Activated naive CD8-positive, alpha-beta T cell (primary cell): Measurements from ENCODE around the gene HDHD2.

Experiments used
- H3K27ac Mint-ChIP-seq: one replicate; pipeline ENCODE4 v1.8.0; 2021; ENCODE audit warnings: mixed read lengths
- H3K27me3 Mint-ChIP-seq: one replicate; pipeline ENCODE4 v1.8.0; 2021; ENCODE audit warnings: mixed read lengths
- H3K36me3 Mint-ChIP-seq: one replicate; pipeline ENCODE4 v1.8.0; 2021; ENCODE audit warnings: mixed read lengths
- H3K4me1 Mint-ChIP-seq: one replicate; pipeline ENCODE4 v1.8.0; 2021; ENCODE audit warnings: low read depth, mixed read lengths
- H3K4me3 Mint-ChIP-seq: one replicate; pipeline ENCODE4 v1.8.0; 2021; ENCODE audit warnings: mild to moderate bottlenecking, mixed read lengths
- H3K9me3 Mint-ChIP-seq: one replicate; pipeline ENCODE4 v1.8.0; 2021; ENCODE audit warnings: low read depth, mixed read lengths

HDHD2 gene

DNA sequence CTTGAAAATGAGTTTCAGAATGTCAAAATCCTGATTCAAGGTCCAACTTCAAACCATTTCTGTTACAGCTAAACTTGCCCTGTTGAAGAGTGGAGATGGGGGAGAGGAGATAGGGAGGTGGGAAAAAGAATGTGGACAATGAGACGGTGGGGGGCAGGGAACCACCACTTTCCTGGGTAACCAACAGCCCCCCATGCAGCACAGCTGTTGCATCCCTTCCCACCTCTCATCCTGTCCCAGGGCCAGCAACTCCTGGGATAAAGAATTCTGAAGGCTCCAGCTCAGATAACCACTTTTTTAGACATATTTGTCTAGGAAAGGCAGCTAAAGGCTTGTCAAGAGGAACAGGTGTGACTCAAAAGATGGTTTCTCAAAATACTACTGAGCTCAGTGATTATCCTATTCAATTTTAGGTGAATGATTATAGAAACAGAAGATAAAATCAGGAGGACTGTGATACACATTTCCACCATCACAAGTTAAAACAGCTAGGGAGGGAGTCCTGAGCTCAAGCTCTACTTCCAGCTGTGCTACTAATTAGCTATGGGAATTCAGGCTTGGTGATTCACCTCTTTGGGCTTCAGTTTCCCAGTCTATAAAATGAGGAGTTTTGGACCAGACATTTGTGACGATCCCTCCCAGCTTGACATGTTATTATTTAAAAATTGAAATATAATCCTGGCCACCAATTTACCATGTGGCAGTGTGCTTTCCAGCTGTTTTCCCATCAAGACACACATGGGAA lies 36.3 kb downstream of the HDHD2 start:
- Mint-ChIP-seq H3K36me3 (peaks cover 10% of the 10 kb centered on the region), H3K27me3 (no peaks in the 10 kb centered on the region), H3K4me1 (no peaks in the 10 kb centered on the region), H3K27ac (no peak overlapping the region), H3K9me3 (no peaks in the 10 kb centered on the region), H3K4me3 (no peak overlapping the region)

- Mint-ChIP-seq H3K27ac (no peak overlapping the region), H3K36me3 (peaks cover 10% of the 10 kb centered on the region), H3K27me3 (no peaks in the 10 kb centered on the region), H3K4me1 (no peaks in the 10 kb centered on the region), H3K9me3 (no peaks in the 10 kb centered on the region), H3K4me3 (no peak overlapping the region)
Measured at GRCh38 chr18:47110492-47111274, 39.6 kb downstream of the HDHD2 start.

- H3K36me3 Mint-ChIP-seq: peaks cover 10% of the 10 kb centered on the region
- H3K4me3 Mint-ChIP-seq: no peak overlapping the region
- no peak overlapping the region for H3K27ac Mint-ChIP-seq
- H3K9me3 Mint-ChIP-seq: no peaks in the 10 kb centered on the region
- H3K4me1 Mint-ChIP-seq: no peaks in the 10 kb centered on the region
- no peaks in the 10 kb centered on the region for H3K27me3 Mint-ChIP-seq
Measured at GRCh38 chr18:47109720-47110119, 40.6 kb downstream of the HDHD2 start.

- no peak overlapping the region for H3K4me3 Mint-ChIP-seq
- no peaks in the 10 kb centered on the region for H3K4me1 Mint-ChIP-seq
- H3K27ac Mint-ChIP-seq: no peak overlapping the region
- no peaks in the 10 kb centered on the region for H3K27me3 Mint-ChIP-seq
- no peaks in the 10 kb centered on the region for H3K9me3 Mint-ChIP-seq
- peaks cover 8% of the 10 kb centered on the region for H3K36me3 Mint-ChIP-seq
Measured at GRCh38 chr18:47108998-47109405, 41.3 kb downstream of the HDHD2 start.

GRCh38 chr18:47108373-47108772 lies 41.9 kb downstream of the HDHD2 start:
- peaks cover 8% of the 10 kb centered on the region for H3K36me3 Mint-ChIP-seq
- no peak overlapping the region for H3K27ac Mint-ChIP-seq
- no peaks in the 10 kb centered on the region for H3K27me3 Mint-ChIP-seq
- no peaks in the 10 kb centered on the region for H3K9me3 Mint-ChIP-seq
- no peak overlapping the region for H3K4me3 Mint-ChIP-seq
- H3K4me1 Mint-ChIP-seq: no peaks in the 10 kb centered on the region

- Mint-ChIP-seq H3K4me1 (no peaks in the 10 kb centered on the region), H3K9me3 (no peaks in the 10 kb centered on the region), H3K36me3 (peaks cover 7% of the 10 kb centered on the region), H3K27me3 (no peaks in the 10 kb centered on the region), H3K4me3 (no peak overlapping the region), H3K27ac (no peak overlapping the region)
Measured at GRCh38 chr18:47100212-47100831, 50.0 kb downstream of the HDHD2 start.

DNA sequence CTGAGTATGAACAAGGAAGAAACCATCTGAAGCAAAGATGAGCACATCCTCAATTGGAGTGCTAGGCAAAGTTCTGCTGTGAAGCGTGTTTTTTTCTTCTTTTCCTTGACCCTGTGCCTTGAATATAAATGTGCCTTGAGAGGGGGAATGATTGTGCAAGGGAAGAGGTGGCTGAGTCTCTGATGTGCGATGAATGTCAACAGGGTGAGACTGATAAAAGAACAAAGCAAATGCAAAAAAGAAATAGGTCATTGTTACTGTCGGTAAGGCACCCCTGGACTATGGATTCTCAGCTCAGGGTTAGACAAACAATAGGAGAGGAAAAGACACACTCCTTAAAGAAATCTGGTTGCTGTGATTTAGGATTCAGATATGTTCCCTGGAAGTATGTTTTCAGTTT lies 54.5 kb downstream of the HDHD2 start:
- H3K9me3 Mint-ChIP-seq: no peaks in the 10 kb centered on the region
- H3K27me3 Mint-ChIP-seq: no peaks in the 10 kb centered on the region
- H3K4me1 Mint-ChIP-seq: no peaks in the 10 kb centered on the region
- H3K4me3 Mint-ChIP-seq: no peak overlapping the region
- no peak overlapping the region for H3K27ac Mint-ChIP-seq
- peaks cover 7% of the 10 kb centered on the region for H3K36me3 Mint-ChIP-seq

- Mint-ChIP-seq H3K36me3 (peaks cover 18% of the 10 kb centered on the region), H3K4me3 (no peak overlapping the region), H3K4me1 (no peaks in the 10 kb centered on the region), H3K9me3 (no peaks in the 10 kb centered on the region), H3K27me3 (no peaks in the 10 kb centered on the region), H3K27ac (no peak overlapping the region)
Measured at GRCh38 chr18:47087676-47088075, 62.6 kb downstream of the HDHD2 start.

GRCh38 chr18:47081578-47081977 lies 68.7 kb downstream of the HDHD2 start:
- no peaks in the 10 kb centered on the region for H3K27me3 Mint-ChIP-seq
- peaks cover 9% of the 10 kb centered on the region for H3K36me3 Mint-ChIP-seq
- H3K27ac Mint-ChIP-seq: no peak overlapping the region
- H3K9me3 Mint-ChIP-seq: no peaks in the 10 kb centered on the region
- H3K4me3 Mint-ChIP-seq: no peak overlapping the region
- H3K4me1 Mint-ChIP-seq: no peaks in the 10 kb centered on the region

DNA sequence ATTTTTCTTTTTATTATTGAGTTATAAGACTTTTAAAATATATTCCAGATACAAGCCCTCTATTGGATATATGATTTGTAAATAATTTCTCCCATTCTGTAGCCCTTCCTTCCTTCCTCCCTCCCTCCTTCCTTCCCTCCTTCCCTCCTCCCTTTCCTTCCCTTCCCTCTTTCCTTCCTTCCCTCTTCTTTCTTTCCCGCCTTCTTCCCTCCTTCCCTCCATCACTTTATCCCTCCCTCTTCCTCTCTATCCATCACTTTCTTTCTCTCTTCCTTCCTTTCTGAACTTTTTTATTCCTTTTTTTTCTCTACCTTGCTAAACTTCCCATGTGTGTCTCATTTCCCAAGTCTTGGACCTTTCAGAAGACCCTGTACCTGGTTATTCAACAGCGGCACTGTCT lies 69.4 kb downstream of the HDHD2 start:
- H3K36me3 Mint-ChIP-seq: peaks cover 7% of the 10 kb centered on the region
- no peak overlapping the region for H3K4me3 Mint-ChIP-seq
- no peaks in the 10 kb centered on the region for H3K27me3 Mint-ChIP-seq
- no peaks in the 10 kb centered on the region for H3K4me1 Mint-ChIP-seq
- H3K9me3 Mint-ChIP-seq: no peaks in the 10 kb centered on the region
- no peak overlapping the region for H3K27ac Mint-ChIP-seq

DNA sequence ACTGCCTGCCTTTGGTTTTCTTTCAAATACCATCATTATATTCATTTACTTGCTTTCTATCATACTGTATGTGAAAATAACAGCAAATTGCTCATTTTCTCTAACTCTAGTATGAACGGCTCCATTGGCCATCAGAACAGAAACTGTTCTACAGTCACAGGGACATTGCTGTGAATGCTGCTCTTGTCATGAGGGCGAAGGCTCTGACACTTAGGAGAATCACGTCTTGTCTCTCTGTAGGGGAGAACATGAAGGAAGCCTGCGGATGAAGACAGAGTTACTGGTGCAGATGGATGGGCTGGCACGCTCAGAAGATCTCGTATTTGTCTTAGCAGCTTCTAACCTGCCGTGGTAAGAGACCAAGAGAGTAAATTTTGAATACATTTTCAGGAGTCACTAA lies 73.2 kb downstream of the HDHD2 start:
- Mint-ChIP-seq H3K4me1 (no peaks in the 10 kb centered on the region), H3K27ac (no peak overlapping the region), H3K4me3 (no peak overlapping the region), H3K27me3 (no peaks in the 10 kb centered on the region), H3K9me3 (no peaks in the 10 kb centered on the region), H3K36me3 (peaks cover 3% of the 10 kb centered on the region)

GRCh38 chr18:47075098-47075883 lies 75.0 kb downstream of the HDHD2 start:
- Mint-ChIP-seq H3K27me3 (peaks cover 2% of the 10 kb centered on the region), H3K4me3 (no peak overlapping the region), H3K27ac (no peak overlapping the region), H3K36me3 (peaks cover 3% of the 10 kb centered on the region), H3K4me1 (no peaks in the 10 kb centered on the region), H3K9me3 (no peaks in the 10 kb centered on the region)

GRCh38 chr18:47067648-47068047 lies 82.7 kb downstream of the HDHD2 start:
- no peak overlapping the region for H3K4me3 Mint-ChIP-seq

GRCh38 chr18:47063096-47063495 lies 87.2 kb downstream of the HDHD2 start:
- Mint-ChIP-seq H3K4me1 (no peaks in the 10 kb centered on the region), H3K4me3 (no peak overlapping the region), H3K9me3 (no peaks in the 10 kb centered on the region), H3K27me3 (no peaks in the 10 kb centered on the region), H3K36me3 (peaks cover 2% of the 10 kb centered on the region), H3K27ac (no peak overlapping the region)

More at GRCh38 chr18:47067648-47068047, 82.7 kb downstream of the HDHD2 start:
- Mint-ChIP-seq H3K27me3 (peaks cover 2% of the 10 kb centered on the region), H3K4me1 (no peaks in the 10 kb centered on the region), H3K9me3 (no peaks in the 10 kb centered on the region), H3K36me3 (no peaks in the 10 kb centered on the region), H3K27ac (no peak overlapping the region)

GRCh38 chr18:47062471-47062870 lies 87.8 kb downstream of the HDHD2 start:
- no peaks in the 10 kb centered on the region for H3K27me3 Mint-ChIP-seq
- H3K9me3 Mint-ChIP-seq: no peaks in the 10 kb centered on the region
- H3K36me3 Mint-ChIP-seq: peaks cover 2% of the 10 kb centered on the region

More at GRCh38 chr18:47062471-47062870, 87.8 kb downstream of the HDHD2 start:
- Mint-ChIP-seq H3K4me1 (no peaks in the 10 kb centered on the region), H3K27ac (no peak overlapping the region), H3K4me3 (no peak overlapping the region)
